ENCODE measurements around the gene KAT7.
A peak's percentile ranks its signal among the peaks of the same experiment; 100 is the strongest.
"Not testable (repeated sequence)": the region's sequence is repeated elsewhere in the genome, so short reads cannot be mapped to it uniquely, and the experiment has no call there.

The KAT7 gene

DNA sequence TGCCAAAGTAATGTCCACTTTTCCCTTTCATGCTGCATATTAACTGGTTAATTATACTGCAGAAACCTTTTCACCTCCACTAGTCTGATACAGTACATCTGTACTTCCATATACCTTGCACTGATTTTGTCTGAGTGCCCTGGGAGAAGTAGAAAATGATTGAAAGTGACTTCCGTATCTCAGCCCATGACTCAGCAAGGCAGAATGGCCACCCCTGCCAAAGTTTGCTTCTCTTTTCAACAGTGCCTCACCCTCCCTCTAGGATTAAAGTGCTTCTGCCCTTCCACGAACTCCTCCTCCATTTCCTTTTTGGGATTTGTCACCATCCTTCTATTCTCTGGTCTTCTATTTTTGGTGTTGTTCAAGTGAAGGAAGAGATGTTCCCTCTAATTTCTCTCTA lies 39.8 kb downstream of the KAT7 start:
- not testable (repeated sequence) for H3K79me2 ChIP-seq (ENCODE audit: control insufficient read depth, insufficient read depth, low read length, unreplicated experiment); H2AFZ ChIP-seq (ENCODE audit: low read length, unreplicated experiment); H3K27me3 ChIP-seq (ENCODE audit: insufficient read depth, low read length); H3K4me3 ChIP-seq (ENCODE audit: low read depth, low read length)
- Histone ChIP-seq H3K36me3 (ENCODE audit: insufficient read depth, low read length) (peaks cover 51% of the 10 kb centered on the region), H3K4me1 (ENCODE audit: control insufficient read depth, insufficient read depth, low read length, unreplicated experiment) (peaks cover 23% of the 10 kb centered on the region), H3K27ac (ENCODE audit: low read depth, low read length) (peak overlapping the region; percentile 43; the same call in 1 of the 2 replicates)

DNA sequence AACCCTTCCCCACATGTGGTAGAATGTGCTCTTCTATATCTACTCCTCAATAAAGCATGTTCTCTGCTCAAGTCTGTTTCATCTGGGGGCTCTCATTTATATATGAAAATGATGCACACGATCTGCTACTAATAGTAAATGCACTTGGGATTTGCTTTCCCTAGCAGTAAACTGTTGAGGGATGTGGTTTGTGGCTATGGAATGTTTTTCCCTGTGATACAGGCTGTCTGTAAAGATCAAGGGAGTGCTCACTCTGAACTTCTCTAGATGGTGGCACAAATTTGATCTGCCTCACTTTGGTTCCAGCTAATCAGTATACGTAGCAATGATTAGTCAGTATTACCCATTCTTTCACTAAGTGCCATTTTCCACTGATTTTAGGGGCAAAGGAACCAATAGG lies 40.5 kb downstream of the KAT7 start:
- Histone ChIP-seq H2AFZ (ENCODE audit: low read length, unreplicated experiment) (no peak overlapping the region), H3K36me3 (ENCODE audit: insufficient read depth, low read length) (peaks cover 52% of the 10 kb centered on the region), H3K27me3 (ENCODE audit: insufficient read depth, low read length) (no peaks in the 10 kb centered on the region), H3K4me1 (ENCODE audit: control insufficient read depth, insufficient read depth, low read length, unreplicated experiment) (peaks cover 23% of the 10 kb centered on the region), H3K79me2 (ENCODE audit: control insufficient read depth, insufficient read depth, low read length, unreplicated experiment) (no peaks in the 10 kb centered on the region), H3K27ac (ENCODE audit: low read depth, low read length) (0 out of 2 replicates have a peak overlapping the region, but pooled peaks have one; percentile 11), H3K4me3 (ENCODE audit: low read depth, low read length) (no peak overlapping the region)

DNA sequence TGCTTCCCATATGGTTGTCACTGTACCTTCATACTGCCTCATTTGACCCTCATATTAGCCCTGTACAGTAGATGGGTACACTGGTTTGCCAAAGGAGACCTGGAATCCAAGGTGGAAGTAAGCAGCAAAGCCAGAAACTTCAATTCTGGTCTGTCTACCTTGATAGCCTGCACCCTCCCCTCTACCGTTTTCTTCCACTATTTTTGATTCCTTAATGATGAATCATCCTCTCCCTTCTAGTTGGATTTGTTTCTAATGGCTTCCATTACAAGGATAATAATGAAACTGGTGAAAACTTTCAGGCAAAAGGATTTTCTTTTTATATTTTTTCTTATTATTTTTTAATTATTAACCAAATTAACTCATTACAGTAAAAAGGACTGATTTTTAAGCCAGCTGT lies 42.1 kb downstream of the KAT7 start:
- H3K4me1 ChIP-seq (ENCODE audit: control insufficient read depth, insufficient read depth, low read length, unreplicated experiment), result peaks cover 23% of the 10 kb centered on the region
- no peaks in the 10 kb centered on the region for H3K79me2 ChIP-seq (ENCODE audit: control insufficient read depth, insufficient read depth, low read length, unreplicated experiment)
- H2AFZ ChIP-seq (ENCODE audit: low read length, unreplicated experiment), result no peak overlapping the region
- H3K4me3 ChIP-seq (ENCODE audit: low read depth, low read length), result no peak overlapping the region
- peaks cover 59% of the 10 kb centered on the region for H3K36me3 ChIP-seq (ENCODE audit: insufficient read depth, low read length)
- H3K27ac ChIP-seq (ENCODE audit: low read depth, low read length), result no peak overlapping the region
- no peaks in the 10 kb centered on the region for H3K27me3 ChIP-seq (ENCODE audit: insufficient read depth, low read length)

DNA sequence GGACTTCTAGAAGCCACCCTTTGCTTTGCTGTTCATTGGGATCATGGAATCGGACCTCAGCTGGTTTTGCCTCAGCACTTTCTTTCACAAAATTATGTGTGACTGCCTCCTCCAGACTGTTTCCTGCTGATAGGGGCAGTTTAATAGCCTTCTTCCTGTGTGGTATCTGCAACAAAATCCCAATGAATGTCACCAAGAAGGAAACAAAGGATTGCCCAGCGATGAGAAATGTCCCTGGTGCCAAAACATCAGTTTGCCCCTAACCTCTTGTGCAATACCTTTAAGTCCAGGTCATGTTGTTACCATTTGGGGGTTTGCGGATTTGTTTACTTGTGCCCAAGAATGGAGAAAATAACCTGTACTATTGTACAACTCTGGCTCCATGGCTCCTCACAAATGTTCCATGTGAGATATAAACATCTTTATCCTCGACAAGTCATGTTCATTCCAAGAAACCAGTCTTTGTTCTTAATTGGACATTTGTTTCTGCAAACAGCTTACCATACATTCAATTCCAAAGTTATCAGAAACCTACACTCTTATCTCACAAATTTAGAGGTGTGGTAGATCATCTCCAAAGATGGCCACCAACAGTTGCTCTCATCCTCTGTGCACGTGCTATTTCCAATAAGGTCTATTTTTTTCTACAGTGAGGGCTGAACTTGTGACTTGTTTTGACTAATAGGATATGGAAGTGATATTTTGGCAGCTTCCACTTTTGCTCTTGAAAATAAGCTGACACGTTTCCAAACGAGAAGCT lies 44.5 kb downstream of the KAT7 start:
- H3K79me2 ChIP-seq (ENCODE audit: control insufficient read depth, insufficient read depth, low read length, unreplicated experiment), result no peaks in the 10 kb centered on the region
- H3K4me3 ChIP-seq (ENCODE audit: low read depth, low read length), result no peak overlapping the region
- H3K36me3 ChIP-seq (ENCODE audit: insufficient read depth, low read length), result peaks cover 39% of the 10 kb centered on the region
- no peaks in the 10 kb centered on the region for H3K27me3 ChIP-seq (ENCODE audit: insufficient read depth, low read length)
- H3K27ac ChIP-seq (ENCODE audit: low read depth, low read length), result no peak overlapping the region
- no peak overlapping the region for H2AFZ ChIP-seq (ENCODE audit: low read length, unreplicated experiment)
- H3K4me1 ChIP-seq (ENCODE audit: control insufficient read depth, insufficient read depth, low read length, unreplicated experiment), result peaks cover 37% of the 10 kb centered on the region

DNA sequence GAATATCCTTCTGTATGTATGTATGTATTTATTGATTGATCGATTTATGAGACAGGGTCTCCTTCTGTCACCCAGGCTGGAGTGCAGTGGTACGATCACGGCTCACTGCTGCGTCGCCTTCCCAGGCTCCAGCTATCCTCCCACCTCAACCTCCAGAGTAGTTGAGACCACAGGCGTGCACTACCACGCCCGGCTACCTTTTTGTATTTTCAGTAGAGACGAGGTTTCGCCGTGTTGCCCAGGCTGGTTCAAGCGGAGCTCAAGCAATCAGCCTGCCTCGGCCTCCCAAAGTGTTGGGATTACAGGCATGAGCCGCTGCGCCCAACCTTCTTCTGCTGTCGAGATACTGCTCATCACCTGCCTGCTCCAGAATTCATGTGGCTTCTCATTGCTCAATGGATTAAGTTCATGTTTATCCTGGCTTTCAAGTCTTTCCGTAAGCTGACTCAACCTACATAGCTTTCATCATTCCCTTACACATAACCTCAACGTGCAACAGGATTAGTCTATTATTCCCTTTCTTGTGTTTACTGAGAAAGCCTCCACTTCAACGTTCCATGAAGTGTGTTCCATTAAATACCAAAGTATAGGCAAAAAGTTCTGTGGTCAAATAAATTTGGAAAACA lies 45.8 kb downstream of the KAT7 start:
- H3K4me3 ChIP-seq (ENCODE audit: low read depth, low read length), result no peak overlapping the region
- no peak overlapping the region for H3K27ac ChIP-seq (ENCODE audit: low read depth, low read length)
- H2AFZ ChIP-seq (ENCODE audit: low read length, unreplicated experiment), result no peak overlapping the region
- H3K4me1 ChIP-seq (ENCODE audit: control insufficient read depth, insufficient read depth, low read length, unreplicated experiment), result peaks cover 28% of the 10 kb centered on the region
- H3K79me2 ChIP-seq (ENCODE audit: control insufficient read depth, insufficient read depth, low read length, unreplicated experiment), result no peaks in the 10 kb centered on the region
- peaks cover 35% of the 10 kb centered on the region for H3K36me3 ChIP-seq (ENCODE audit: insufficient read depth, low read length)
- no peaks in the 10 kb centered on the region for H3K27me3 ChIP-seq (ENCODE audit: insufficient read depth, low read length)

DNA sequence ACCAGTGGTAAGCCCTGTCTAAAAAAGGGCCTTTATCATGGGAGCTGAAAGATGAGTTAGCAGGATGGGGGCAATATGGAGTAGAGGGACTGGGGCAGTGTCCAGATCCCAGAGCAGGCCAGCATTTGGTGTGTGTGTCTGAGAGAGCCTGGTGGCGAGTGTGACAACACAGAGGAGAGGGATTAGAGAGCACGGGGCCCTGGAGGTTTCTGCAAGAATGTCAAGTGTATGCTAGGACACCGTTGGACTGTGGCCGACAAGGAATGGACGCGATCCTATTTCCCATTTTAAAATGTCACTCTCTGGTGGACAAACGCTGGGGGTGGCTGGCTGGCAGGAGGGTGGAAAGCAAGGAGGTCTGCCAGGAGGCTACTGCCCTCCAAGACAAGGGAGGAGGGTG lies 47.0 kb downstream of the KAT7 start:
- no peak overlapping the region for H3K4me3 ChIP-seq (ENCODE audit: low read depth, low read length)
- no peaks in the 10 kb centered on the region for H3K79me2 ChIP-seq (ENCODE audit: control insufficient read depth, insufficient read depth, low read length, unreplicated experiment)
- H3K27me3 ChIP-seq (ENCODE audit: insufficient read depth, low read length), result no peaks in the 10 kb centered on the region
- peak overlapping the region; percentile 47 for H3K27ac ChIP-seq (ENCODE audit: low read depth, low read length)
- H3K4me1 ChIP-seq (ENCODE audit: control insufficient read depth, insufficient read depth, low read length, unreplicated experiment), result peaks cover 24% of the 10 kb centered on the region
- peaks cover 28% of the 10 kb centered on the region for H3K36me3 ChIP-seq (ENCODE audit: insufficient read depth, low read length)
- H2AFZ ChIP-seq (ENCODE audit: low read length, unreplicated experiment), result no peak overlapping the region

DNA sequence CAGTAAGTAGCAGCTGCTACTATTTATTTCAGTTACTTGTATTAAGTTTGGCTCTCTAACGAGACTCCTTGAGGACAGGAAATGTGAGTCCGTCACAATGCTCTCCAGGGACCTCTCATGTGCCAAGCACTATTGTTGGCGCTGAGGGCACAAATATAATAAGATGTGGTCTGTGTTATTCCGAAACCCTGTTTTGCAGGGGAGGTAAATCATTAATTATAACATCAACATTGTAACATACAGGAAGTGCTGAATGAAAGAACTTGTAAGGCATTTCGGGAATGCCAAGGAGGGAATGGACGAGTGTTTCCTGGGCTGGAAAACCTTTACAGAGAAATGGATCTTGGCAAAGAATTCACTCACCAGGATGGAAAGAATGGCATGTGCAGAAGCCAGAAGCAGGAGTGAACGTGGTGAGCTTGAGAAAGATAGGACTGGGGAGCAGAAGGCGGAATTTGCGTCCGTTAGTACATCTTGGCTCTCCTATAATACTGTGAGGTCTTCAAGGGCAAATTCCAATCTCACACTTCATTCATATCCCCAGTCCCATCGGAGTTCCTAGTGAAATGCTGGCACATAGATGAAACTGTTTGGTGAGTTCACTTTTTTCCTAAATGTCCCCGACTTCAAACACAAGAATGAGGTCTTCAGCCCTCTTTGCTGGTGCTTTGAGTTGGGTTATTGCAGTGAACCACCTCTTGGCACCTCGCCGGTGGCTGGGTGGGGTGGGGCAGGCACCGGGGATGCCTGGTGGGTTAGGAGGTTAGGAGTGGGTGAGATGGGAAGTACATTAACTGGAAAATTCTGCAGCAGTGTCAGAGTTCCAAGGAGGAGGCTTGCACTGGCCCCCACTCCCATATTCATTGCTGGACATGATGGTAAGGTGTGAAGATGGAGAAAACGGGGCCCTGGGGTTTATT lies 47.9 kb downstream of the KAT7 start:
- Histone ChIP-seq H2AFZ (ENCODE audit: low read length, unreplicated experiment) (no peak overlapping the region), H3K79me2 (ENCODE audit: control insufficient read depth, insufficient read depth, low read length, unreplicated experiment) (no peaks in the 10 kb centered on the region), H3K27me3 (ENCODE audit: insufficient read depth, low read length) (no peaks in the 10 kb centered on the region), H3K36me3 (ENCODE audit: insufficient read depth, low read length) (peaks cover 21% of the 10 kb centered on the region), H3K4me1 (ENCODE audit: control insufficient read depth, insufficient read depth, low read length, unreplicated experiment) (peaks cover 16% of the 10 kb centered on the region), H3K4me3 (ENCODE audit: low read depth, low read length) (peak overlapping the region; percentile 37; the same call in 1 of the 2 replicates), H3K27ac (ENCODE audit: low read depth, low read length) (peak overlapping the region; percentile 47)

DNA sequence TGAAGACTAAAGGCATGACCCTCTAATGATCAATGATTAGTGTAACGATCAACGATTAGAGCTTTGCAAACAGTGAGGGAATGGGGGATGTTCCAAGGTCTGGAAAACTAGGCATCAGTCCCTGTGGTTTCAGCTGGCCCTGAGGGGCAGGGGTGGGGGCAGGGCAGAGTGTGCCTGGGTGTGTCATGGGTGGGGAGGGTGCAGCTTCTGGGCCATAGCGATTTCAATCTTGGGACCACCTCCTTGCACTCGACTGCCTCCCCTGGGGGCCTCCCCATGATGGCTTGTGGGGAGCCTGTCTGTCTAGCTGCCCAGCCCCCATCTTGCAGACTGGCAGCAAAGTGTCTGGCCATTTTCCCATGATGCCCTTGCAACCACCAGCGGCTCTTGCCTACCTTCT lies 51.0 kb downstream of the KAT7 start:
- H3K4me1 ChIP-seq (ENCODE audit: control insufficient read depth, insufficient read depth, low read length, unreplicated experiment), result peaks cover 16% of the 10 kb centered on the region
- H3K27me3 ChIP-seq (ENCODE audit: insufficient read depth, low read length), result no peaks in the 10 kb centered on the region
- H2AFZ ChIP-seq (ENCODE audit: low read length, unreplicated experiment), result no peak overlapping the region
- H3K4me3 ChIP-seq (ENCODE audit: low read depth, low read length), result no peak overlapping the region
- no peak overlapping the region for H3K27ac ChIP-seq (ENCODE audit: low read depth, low read length)
- peaks cover 4% of the 10 kb centered on the region; the same call in 1 of the 2 replicates for H3K36me3 ChIP-seq (ENCODE audit: insufficient read depth, low read length)
- H3K79me2 ChIP-seq (ENCODE audit: control insufficient read depth, insufficient read depth, low read length, unreplicated experiment), result no peaks in the 10 kb centered on the region

DNA sequence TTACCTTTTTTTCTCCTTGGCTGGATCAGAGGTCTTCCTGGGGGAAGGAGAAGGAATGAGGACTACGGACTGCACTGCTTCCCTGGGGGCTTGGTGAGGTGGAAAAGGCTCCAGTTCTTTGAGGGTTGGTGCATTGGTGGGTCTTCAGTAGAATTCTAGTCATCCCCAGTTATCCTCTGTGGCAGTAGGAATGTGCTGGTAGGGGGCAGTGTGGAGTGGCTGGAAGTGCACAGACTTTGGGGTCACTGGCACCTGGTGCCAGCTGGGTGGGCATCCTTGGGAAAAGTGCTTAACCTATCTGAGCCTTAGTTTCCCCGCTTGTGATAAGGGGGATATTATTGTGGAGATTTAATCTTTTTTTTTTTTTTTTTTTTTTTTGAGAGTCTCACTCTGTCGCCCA lies 53.1 kb downstream of the KAT7 start:
- Histone ChIP-seq H2AFZ (ENCODE audit: low read length, unreplicated experiment) (no peak overlapping the region), H3K27ac (ENCODE audit: low read depth, low read length) (no peak overlapping the region), H3K27me3 (ENCODE audit: insufficient read depth, low read length) (no peaks in the 10 kb centered on the region), H3K4me3 (ENCODE audit: low read depth, low read length) (no peak overlapping the region), H3K79me2 (ENCODE audit: control insufficient read depth, insufficient read depth, low read length, unreplicated experiment) (no peaks in the 10 kb centered on the region), H3K36me3 (ENCODE audit: insufficient read depth, low read length) (no peaks in the 10 kb centered on the region), H3K4me1 (ENCODE audit: control insufficient read depth, insufficient read depth, low read length, unreplicated experiment) (peaks cover 11% of the 10 kb centered on the region)

DNA sequence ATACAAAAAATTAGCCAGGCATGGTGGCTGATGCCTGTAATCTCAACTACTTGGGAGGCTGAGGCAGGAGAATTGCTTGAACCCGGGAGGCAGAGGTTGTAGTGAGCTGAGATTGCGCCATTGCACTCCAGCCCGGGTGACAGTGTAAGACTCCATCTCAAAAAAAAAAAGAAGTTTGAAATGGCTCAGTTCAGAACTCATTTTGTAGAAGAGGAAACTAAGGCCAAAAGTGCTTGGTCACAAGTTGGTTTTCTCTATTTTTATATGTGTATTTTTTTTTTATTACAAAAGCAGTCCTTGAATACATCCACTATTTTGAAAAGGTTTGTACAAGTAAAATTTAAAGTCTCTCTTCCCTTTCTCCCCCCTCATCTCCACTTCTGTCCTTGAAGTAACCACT lies 53.9 kb downstream of the KAT7 start:
- Histone ChIP-seq H3K79me2 (ENCODE audit: control insufficient read depth, insufficient read depth, low read length, unreplicated experiment) (no peaks in the 10 kb centered on the region), H2AFZ (ENCODE audit: low read length, unreplicated experiment) (no peak overlapping the region), H3K4me1 (ENCODE audit: control insufficient read depth, insufficient read depth, low read length, unreplicated experiment) (peaks cover 5% of the 10 kb centered on the region), H3K27ac (ENCODE audit: low read depth, low read length) (no peak overlapping the region), H3K4me3 (ENCODE audit: low read depth, low read length) (no peak overlapping the region), H3K27me3 (ENCODE audit: insufficient read depth, low read length) (no peaks in the 10 kb centered on the region), H3K36me3 (ENCODE audit: insufficient read depth, low read length) (no peaks in the 10 kb centered on the region)
